Suppressor macrophage (primary cell): ENCODE data around the gene CYP27A1.
A peak's percentile ranks its signal among the peaks of the same experiment; 100 is the strongest.
"Not testable (repeated sequence)": the region's sequence is repeated elsewhere in the genome, so short reads cannot be mapped to it uniquely, and the experiment has no call there.

Experiments used
- DNase-seq, 4 experiments: peaks; one replicate each; pipeline ENCODE4 v3.0.0-alpha.2; 2020 to 2022
- total RNA-seq, 17 experiments: gene quantifications; one replicate each; lab custom pipeline; 2026; ENCODE audit warnings: mixed read lengths in 6 of 17, inconsistent platforms in 3 of 17; lab: John Stamatoyannopoulos, UW

Gene CYP27A1
- 344 to 907 (median 612) reads per million in 17 experiments for total RNA-seq

GRCh38 chr2:218781691-218782527, at the start of gene CYP27A1:
Gene CYP27A1, plus strand, starts transcription at chr2:218782147. Its CDS starts 36 bp downstream, at chr2:218782183.
- DNase-seq, result peak; percentile 68 to 88 (median 78)

GRCh38 chr2:218732761-218733158, 49.2 kb upstream of the CYP27A1 start:
- DNase-seq, result peak in 3 of 4 experiments; percentile 22 to 56 (median 41)

GRCh38 chr2:218733171-218734021, 48.6 kb upstream of the CYP27A1 start:
- peak; percentile 92 to 98 (median 95) for DNase-seq

- peak; percentile 31 to 56 (median 44) for DNase-seq
These were observed 47.6 kb upstream of the CYP27A1 start for GRCh38 chr2:218734190-218734975.

- DNase-seq, result no peak
These were observed 45.4 kb upstream of the CYP27A1 start for GRCh38 chr2:218736531-218736930.

- DNase-seq, result peak; percentile 54 to 87 (median 73)
These were observed 38.9 kb upstream of the CYP27A1 start for GRCh38 chr2:218743068-218743467.

GRCh38 chr2:218744615-218745014, 37.3 kb upstream of the CYP27A1 start:
- DNase-seq, result peak; percentile 66 to 87 (median 82)

- DNase-seq, result peak; percentile 85 to 94 (median 91)
These were observed 36.8 kb upstream of the CYP27A1 start for GRCh38 chr2:218745160-218745558.

GRCh38 chr2:218745559-218746469, 36.1 kb upstream of the CYP27A1 start:
- no peak for DNase-seq

GRCh38 chr2:218746470-218746795, 35.5 kb upstream of the CYP27A1 start:
- no peak for DNase-seq

GRCh38 chr2:218746960-218747359, 35.0 kb upstream of the CYP27A1 start:
- DNase-seq, result no peak

GRCh38 chr2:218748741-218749441, 33.1 kb upstream of the CYP27A1 start:
- peak in 3 of 4 experiments; percentile 27 to 40 (median 31) for DNase-seq

- DNase-seq, result no peak
These were observed 27.7 kb upstream of the CYP27A1 start for GRCh38 chr2:218754201-218754600.

- no peak for DNase-seq
These were observed 27.2 kb upstream of the CYP27A1 start for GRCh38 chr2:218754781-218755180.

- no peak for DNase-seq
These were observed 26.8 kb upstream of the CYP27A1 start for GRCh38 chr2:218755198-218755566.

GRCh38 chr2:218755567-218756404, 26.2 kb upstream of the CYP27A1 start:
- no peak for DNase-seq

- no peak for DNase-seq
These were observed 25.2 kb upstream of the CYP27A1 start for GRCh38 chr2:218756599-218757377.

- DNase-seq, result no peak
These were observed 20.2 kb upstream of the CYP27A1 start for GRCh38 chr2:218761795-218762194.

GRCh38 chr2:218772759-218773158, 9.2 kb upstream of the CYP27A1 start:
- not testable (repeated sequence) for DNase-seq
